Stimulated activated CD8-positive, alpha-beta memory T cell treated with anti-CD3 and anti-CD28 coated beads, Interleukin-12 subunit alpha, Interleukin-12 subunit beta, amount 100 ng/mL, for 1 hour (primary cell): ENCODE results near the gene AMOT.
"Not testable (repeated sequence)": the region's sequence is repeated elsewhere in the genome, so short reads cannot be mapped to it uniquely, and the experiment has no call there.

ENCODE experiments used
- DNase-seq: peaks from one replicate; pipeline ENCODE4 v3.0.0-alpha.2; 2020; ENCODE audit warnings: low read depth

The AMOT gene

GRCh38 chrX:112840382-112841113 lies at the start of gene AMOT:
Gene AMOT (minus strand): TSS chrX:112840831. CDS start chrX:112823126, 17,705 bp downstream.
- DNase-seq, result no peak

GRCh38 chrX:112889400-112889799 lies 48.8 kb upstream of the AMOT start:
- DNase-seq, result no peak

GRCh38 chrX:112888916-112889315 lies 48.3 kb upstream of the AMOT start:
- no peak for DNase-seq

- no peak for DNase-seq
Observed at GRCh38 chrX:112877771-112878173, 37.1 kb upstream of the AMOT start.

- DNase-seq, result no peak
Observed at GRCh38 chrX:112874614-112875013, 34.0 kb upstream of the AMOT start.

GRCh38 chrX:112874175-112874574 lies 33.5 kb upstream of the AMOT start:
- no peak for DNase-seq

GRCh38 chrX:112868586-112868985 lies 28.0 kb upstream of the AMOT start:
- DNase-seq, result no peak

- DNase-seq, result no peak
Observed at GRCh38 chrX:112867570-112867969, 26.9 kb upstream of the AMOT start.

GRCh38 chrX:112866175-112866574 lies 25.5 kb upstream of the AMOT start:
- DNase-seq, result no peak

- DNase-seq, result no peak
Observed at GRCh38 chrX:112865464-112866025, 24.9 kb upstream of the AMOT start.

GRCh38 chrX:112863850-112864249 lies 23.2 kb upstream of the AMOT start:
- DNase-seq, result no peak

GRCh38 chrX:112857478-112857878 lies 16.8 kb upstream of the AMOT start:
- no peak for DNase-seq

GRCh38 chrX:112854901-112855300 lies 14.3 kb upstream of the AMOT start:
- DNase-seq, result not testable (repeated sequence)

GRCh38 chrX:112852851-112853250 lies 12.2 kb upstream of the AMOT start:
- DNase-seq, result no peak

- no peak for DNase-seq
Observed at GRCh38 chrX:112851806-112852205, 11.2 kb upstream of the AMOT start.

- DNase-seq, result no peak
Observed at GRCh38 chrX:112851161-112851779, 10.6 kb upstream of the AMOT start.

- no peak for DNase-seq
Observed at GRCh38 chrX:112849016-112849415, 8.4 kb upstream of the AMOT start.

GRCh38 chrX:112846782-112847181 lies 6.2 kb upstream of the AMOT start:
- no peak for DNase-seq

GRCh38 chrX:112846187-112846586 lies 5.6 kb upstream of the AMOT start:
- DNase-seq, result no peak

- DNase-seq, result no peak
Observed at GRCh38 chrX:112844250-112844649, 3.6 kb upstream of the AMOT start.

GRCh38 chrX:112841820-112842157 lies 1.2 kb upstream of the AMOT start:
- no peak for DNase-seq

- DNase-seq, result peak; percentile 52
Observed at GRCh38 chrX:112841114-112841819, 636 bp upstream of the AMOT start.

GRCh38 chrX:112839856-112840255 lies 775 bp downstream of the AMOT start:
- no peak for DNase-seq
